Gastroesophageal sphincter (tissue), 3 donors: ENCODE data around the gene TNNT3.

Experiments
- CTCF ChIP-seq, 4 experiments: fragments of 200-600 bp in 2 of 4; fragments of 450-650 bp in 2 of 4; sonication (generic) in 1 of 4; IDR thresholded peaks; one replicate each; pipeline ENCODE4 v1.5.1; 2017 to 2019; ENCODE audit warnings: antibody characterized with exemption in 4 of 4, mild to moderate bottlenecking in 2 of 4, moderate library complexity in 2 of 4
- EP300 ChIP-seq: sonication (generic); formaldehyde crosslinking; IDR thresholded peaks from one replicate; pipeline ENCODE4 v1.6.1; 2017; ENCODE audit warnings: antibody characterized with exemption, mild to moderate bottlenecking
- POLR2A ChIP-seq, 2 donors: fragments of 450-650 bp; IDR thresholded peaks; one replicate each; pipeline ENCODE4 v1.6.1; 2017; ENCODE audit warnings: antibody characterized with exemption in 2 of 2, mild to moderate bottlenecking in 2 of 2, moderate library complexity in 1 of 2
- POLR2AphosphoS5 ChIP-seq: sonication (generic); formaldehyde crosslinking; IDR thresholded peaks from one replicate; pipeline ENCODE4 v1.6.1; 2017; ENCODE audit warnings: antibody characterized with exemption

- no peak for TF ChIP-seq CTCF (IDR thresholded peaks at IDR 0.05)
- no peak for TF ChIP-seq POLR2A (IDR thresholded peaks at IDR 0.05)
- no peak for TF ChIP-seq EP300
- no peak for TF ChIP-seq POLR2AphosphoS5
Measured at GRCh38 chr11:1943977-1944376, 24.5 kb downstream of the TNNT3 start.
